Measurements from ENCODE around the gene KDM8.
A peak's percentile ranks its signal among the peaks of the same experiment; 100 is the strongest.
"Not testable (repeated sequence)": the region's sequence is repeated elsewhere in the genome, so short reads cannot be mapped to it uniquely, and the experiment has no call there.

The KDM8 gene

GRCh38 chr16:27205423-27206065 is 2.2 kb downstream of the KDM8 start:
- H3K9ac ChIP-seq (ENCODE audit: low read length) = peak overlapping the region; percentile 27; the same call in 1 of the 2 replicates
- TF ChIP-seq CTCF (IDR thresholded peaks at IDR 0.05; ENCODE audit: low read length) (no peak), EZH2 (IDR thresholded peaks at IDR 0.05; ENCODE audit: borderline replicate concordance, low read length) (no peak)
- no peaks in the 10 kb centered on the region for H4K20me1 ChIP-seq (ENCODE audit: insufficient read depth, low read length)
- no peaks in the 10 kb centered on the region for H3K79me2 ChIP-seq (ENCODE audit: insufficient read depth, low read length)
- no peaks in the 10 kb centered on the region for H3K9me2 ChIP-seq (ENCODE audit: low read depth, low read length)
- 0 out of 2 replicates have a peak, but pooled peaks cover 5% of the 10 kb centered on the region for H3F3A ChIP-seq (ENCODE audit: insufficient read depth, low read length)
- no peak overlapping the region for H2AFZ ChIP-seq (ENCODE audit: low read length)
- H3K4me1 ChIP-seq (ENCODE audit: insufficient read depth, low read length, severe bottlenecking) = peaks cover 44% of the 10 kb centered on the region
- H3K27ac ChIP-seq (ENCODE audit: low read depth, low read length, poor library complexity, severe bottlenecking) = peak overlapping the region; percentile 90
- no peaks in the 10 kb centered on the region for H3K27me3 ChIP-seq (ENCODE audit: insufficient read depth, low read length)
- H3K9me3 ChIP-seq (ENCODE audit: low read length) = no peaks in the 10 kb centered on the region
- no peaks in the 10 kb centered on the region for H3K36me3 ChIP-seq (ENCODE audit: insufficient read depth, low read length)
- H3K4me3 ChIP-seq (ENCODE audit: low read depth, low read length, poor library complexity, severe bottlenecking) = no peak overlapping the region
- peak overlapping the region; percentile 98 for H3K4me2 ChIP-seq (ENCODE audit: low read length)

GRCh38 chr16:27207121-27207520 is 3.8 kb downstream of the KDM8 start:
- not testable (repeated sequence) for H4K20me1 ChIP-seq (ENCODE audit: insufficient read depth, low read length); H3K27me3 ChIP-seq (ENCODE audit: insufficient read depth, low read length); H3F3A ChIP-seq (ENCODE audit: insufficient read depth, low read length); H3K9me2 ChIP-seq (ENCODE audit: low read depth, low read length); H3K79me2 ChIP-seq (ENCODE audit: insufficient read depth, low read length); H3K4me2 ChIP-seq (ENCODE audit: low read length); H3K4me3 ChIP-seq (ENCODE audit: low read depth, low read length, poor library complexity, severe bottlenecking); H3K36me3 ChIP-seq (ENCODE audit: insufficient read depth, low read length); H3K9me3 ChIP-seq (ENCODE audit: low read length); H2AFZ ChIP-seq (ENCODE audit: low read length); H3K9ac ChIP-seq (ENCODE audit: low read length)
- Histone ChIP-seq H3K27ac (ENCODE audit: low read depth, low read length, poor library complexity, severe bottlenecking) (peak overlapping the region; percentile 90), H3K4me1 (ENCODE audit: insufficient read depth, low read length, severe bottlenecking) (peaks cover 44% of the 10 kb centered on the region)

GRCh38 chr16:27208081-27208680 is 4.9 kb downstream of the KDM8 start:
- Histone ChIP-seq H3K4me2 (ENCODE audit: low read length) (no peak overlapping the region), H3K27ac (ENCODE audit: low read depth, low read length, poor library complexity, severe bottlenecking) (no peak overlapping the region), H3K4me1 (ENCODE audit: insufficient read depth, low read length, severe bottlenecking) (peaks cover 39% of the 10 kb centered on the region), H3K27me3 (ENCODE audit: insufficient read depth, low read length) (no peaks in the 10 kb centered on the region), H3K36me3 (ENCODE audit: insufficient read depth, low read length) (no peaks in the 10 kb centered on the region), H3K4me3 (ENCODE audit: low read depth, low read length, poor library complexity, severe bottlenecking) (no peak overlapping the region), H3K79me2 (ENCODE audit: insufficient read depth, low read length) (no peaks in the 10 kb centered on the region), H3F3A (ENCODE audit: insufficient read depth, low read length) (0 out of 2 replicates have a peak, but pooled peaks cover 5% of the 10 kb centered on the region), H3K9me2 (ENCODE audit: low read depth, low read length) (no peaks in the 10 kb centered on the region), H2AFZ (ENCODE audit: low read length) (no peak overlapping the region), H3K9me3 (ENCODE audit: low read length) (no peaks in the 10 kb centered on the region), H4K20me1 (ENCODE audit: insufficient read depth, low read length) (no peaks in the 10 kb centered on the region), H3K9ac (ENCODE audit: low read length) (no peak overlapping the region)
- TF ChIP-seq EZH2 (IDR thresholded peaks at IDR 0.05; ENCODE audit: borderline replicate concordance, low read length) (no peak), CTCF (IDR thresholded peaks at IDR 0.05; ENCODE audit: low read length) (no peak)

Data from OCI-LY1 (cell line).